LNCAP (cell line): Measurements from ENCODE around the gene DNAH2.

Source experiments
- CTCF ChIP-seq: fragments of 450-650 bp; IDR thresholded peaks from 2 replicates; pipeline ENCODE4 v1.5.1; 2017; ENCODE audit warnings: mild to moderate bottlenecking

The DNAH2 gene

GRCh38 chr17:7845359-7846062, 128.0 kb downstream of the DNAH2 start:
- TF ChIP-seq CTCF: no peak

- no peak for TF ChIP-seq CTCF
Observed at GRCh38 chr17:7846063-7846735, 128.7 kb downstream of the DNAH2 start.

- no peak for TF ChIP-seq CTCF
Observed at GRCh38 chr17:7846765-7847661, 129.5 kb downstream of the DNAH2 start.

GRCh38 chr17:7848131-7848579, 130.6 kb downstream of the DNAH2 start:
- TF ChIP-seq CTCF: no peak

- TF ChIP-seq CTCF: no peak
Observed at GRCh38 chr17:7848739-7849129, 131.2 kb downstream of the DNAH2 start.

- TF ChIP-seq CTCF: no peak
Observed at GRCh38 chr17:7849130-7849750, 131.7 kb downstream of the DNAH2 start.
